Measurements from ENCODE around the gene DDX47. TPM values are rescaled to one million over a fixed set of nuclear protein-coding genes. Genes with fewer than 3 reads are reported as not detected.

The DDX47 gene
- total RNA-seq, 1 donor from 2014 or later, result 26.7 TPM

- no peak overlapping the region for H3K4me3 ChIP-seq
- no peak overlapping the region for H3K27ac ChIP-seq (replicated peaks)
- TF ChIP-seq CTCF (IDR thresholded peaks at IDR 0.05; ENCODE audit: borderline replicate concordance), result no peak
- H3K27me3 ChIP-seq (ENCODE audit: low read depth), result no peaks in the 10 kb centered on the region
- H3K4me1 ChIP-seq, result no peaks in the 10 kb centered on the region
- intact Hi-C loops (cut with micrococcal nuclease), result no loop called here
- no peak for DNase-seq
- no peaks in the 10 kb centered on the region for H3K36me3 ChIP-seq
- H3K9me3 ChIP-seq (replicated peaks), result no peaks in the 10 kb centered on the region
Measured at GRCh38 chr12:12877781-12878455, 64.8 kb downstream of the DDX47 start.

Small RNA genes lying within 50 kb of the gene (microRNA-seq; reads per million reads assigned to microRNA genes)
- not detected for gene MIR613

Other genes with a start within 250 kb of the DDX47 start
- 14.9 TPM for gene CREBL2, start 201.5 kb upstream of the DDX47 start, total RNA-seq
- gene GPR19, start 117.2 kb upstream of the DDX47 start, total RNA-seq, result not detected
- 36.3 TPM for gene CDKN1B, start 96.0 kb upstream of the DDX47 start, total RNA-seq
- gene APOLD1, start 27.7 kb upstream of the DDX47 start, total RNA-seq, result 22.0 TPM
- gene GPRC5A, start 78.2 kb downstream of the DDX47 start, total RNA-seq, result 0.77 TPM
- gene GPRC5D, start 138.8 kb downstream of the DDX47 start, total RNA-seq, result not detected
- 65.4 TPM for gene HEBP1, start 186.9 kb downstream of the DDX47 start, total RNA-seq
- gene FAM234B, start 231.0 kb downstream of the DDX47 start, total RNA-seq, result 1.8 TPM